ENCODE measurements around the gene XRCC1. TPM values are rescaled to one million over a fixed set of nuclear protein-coding genes. Genes with fewer than 3 reads are reported as not detected.
A peak's percentile ranks its signal among the peaks of the same experiment; 100 is the strongest.

Gene XRCC1
- total RNA-seq, 2 donors from 2014 or later = 19.7 to 31.0 TPM

- ATAC-seq = no peak
- H3K9me3 ChIP-seq = no peaks in the 10 kb centered on the region
Measured at GRCh38 chr19:43622070-43622469, 46.7 kb upstream of the XRCC1 start.

DNA sequence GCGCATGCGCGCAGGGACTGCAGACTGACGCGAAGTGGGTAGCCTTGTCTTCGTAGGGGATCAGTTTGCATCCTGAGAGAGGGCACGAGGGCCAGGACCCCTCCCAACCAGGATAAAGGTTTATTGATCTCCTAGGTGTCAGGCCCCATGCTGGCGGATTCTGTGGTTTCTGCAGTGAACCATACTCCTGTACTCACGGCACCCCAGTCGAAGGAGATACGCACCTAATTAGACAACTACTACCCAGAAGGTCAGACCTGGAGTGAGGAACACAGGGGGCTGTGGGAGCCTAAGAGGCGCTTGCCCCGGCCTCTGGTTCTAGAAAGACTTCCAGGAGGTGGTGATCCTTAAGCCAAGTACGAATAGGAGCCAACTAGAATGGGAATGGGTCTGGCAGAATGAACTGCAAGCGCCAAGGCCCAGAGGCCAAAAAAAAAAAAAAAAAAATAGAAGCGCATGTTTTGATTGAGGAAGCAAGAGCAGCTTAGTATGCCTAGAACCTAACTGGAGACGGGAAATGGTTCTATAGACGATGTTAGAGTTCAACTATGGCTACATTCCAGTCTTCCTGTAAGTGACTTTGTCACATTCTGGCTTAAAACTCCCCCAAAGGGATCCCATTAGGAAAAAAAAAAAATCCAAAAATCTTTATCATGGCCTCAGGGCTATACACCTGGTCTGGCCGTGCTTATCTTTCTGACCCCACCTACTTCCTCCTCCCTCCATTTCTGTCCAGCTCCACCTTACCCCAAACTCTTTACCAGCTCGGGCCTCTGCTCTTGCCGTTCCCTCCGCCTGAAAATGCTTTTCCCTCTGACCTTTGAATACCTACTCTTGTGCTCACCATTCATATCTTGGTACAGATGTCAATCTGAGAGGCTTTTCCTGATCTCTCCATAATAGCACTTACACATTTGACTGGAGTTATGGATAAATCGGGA is 45.0 kb upstream of the XRCC1 start:
- peak; percentile 3 for ATAC-seq
- intact Hi-C loops (cut with DNase I) = no loop called here
- 35 to 61% methylated on average over 14 to 23 of the region's 23 CpGs for whole genome bisulfite sequencing, 2 donors

More at GRCh38 chr19:43622070-43622469, 46.7 kb upstream of the XRCC1 start:
- 75 to 83% methylated on average over 4 of the region's 4 CpGs for WGBS, 2 donors
- TF ChIP-seq POLR2A (IDR thresholded peaks at IDR 0.05) = no peak
- no peak for TF ChIP-seq CTCF (IDR thresholded peaks at IDR 0.05)
- Histone ChIP-seq H3K36me3 (replicated peaks in 1 of 2; ENCODE audit: insufficient read depth in 1 of 2, low read depth in 2 of 2) (no peaks in the 10 kb centered on the region), H3K27me3 (no peaks in the 10 kb centered on the region), H3K4me3 (no peak overlapping the region), H3K27ac (no peak overlapping the region), H3K4me1 (peaks cover 17% of the 10 kb centered on the region)
- DNase-seq = no peak
- intact Hi-C loops (cut with DNase I) = no loop called here

DNA sequence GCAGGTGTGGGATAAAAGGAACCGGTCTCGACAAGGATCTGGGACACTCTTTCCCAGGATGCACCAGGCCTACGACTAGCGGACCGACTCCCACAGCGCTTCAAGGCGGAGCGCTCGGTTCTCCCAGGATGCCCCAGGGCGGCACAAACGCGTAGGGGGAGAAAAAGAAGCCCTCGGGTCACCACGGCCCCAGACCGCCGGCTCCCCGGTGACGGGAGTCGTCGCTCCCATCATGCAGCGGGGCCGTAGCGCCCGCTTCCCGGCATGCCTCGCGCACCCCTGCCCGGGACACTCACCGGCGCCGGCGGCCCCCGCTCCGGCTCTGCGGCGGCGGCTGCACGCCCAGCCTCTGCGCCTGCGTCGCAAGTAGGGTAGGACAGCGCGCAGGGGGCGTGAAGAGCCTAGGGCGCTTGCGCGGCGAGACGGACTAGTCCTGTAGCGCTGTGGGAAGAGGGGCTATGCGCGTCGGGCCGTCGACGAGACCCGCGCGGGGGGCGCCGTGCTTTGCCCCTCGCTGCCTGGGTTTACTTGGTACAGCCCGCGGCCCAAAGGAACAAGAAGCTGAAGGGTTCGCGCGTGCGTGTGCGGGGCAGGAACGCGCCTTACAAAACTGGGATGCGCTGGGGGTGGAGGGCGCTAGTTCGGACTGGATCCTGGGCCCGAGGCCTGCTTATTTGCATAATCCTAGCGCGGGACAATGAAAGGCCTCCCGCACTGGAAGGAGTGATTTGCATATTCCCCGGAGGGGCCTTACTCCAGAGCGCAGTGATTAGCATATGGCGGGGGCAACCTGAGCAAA is 44.1 kb upstream of the XRCC1 start, which contains the start of gene ZNF428:
Gene ZNF428 (minus strand): TSS at position 368 of the 799 bp plus-strand sequence. CDS start 5,325 bp downstream, outside the sequence.
- TF ChIP-seq POLR2A (IDR thresholded peaks at IDR 0.05) (peak; percentile 73 to 79 (median 78)), CTCF (IDR thresholded peaks at IDR 0.05) (peak in 1 of 7 experiments; percentile 4)
- DNase-seq (peak; percentile 80 to 89 (median 88)), ATAC-seq (peak; percentile 86)
- Histone ChIP-seq H3K27me3 (no peaks in the 10 kb centered on the region), H3K27ac (peak within 1 kb of the TSS; percentile 89 to 97 (median 92)), H3K36me3 (replicated peaks in 1 of 2; ENCODE audit: insufficient read depth in 1 of 2, low read depth in 2 of 2) (no peaks in the 10 kb centered on the region), H3K4me3 (peak within 1 kb of the TSS; percentile 48 to 74), H3K4me1 (peaks cover 28% of the 10 kb centered on the region), H3K9me3 (no peaks in the 10 kb centered on the region)
- intact Hi-C loops (cut with DNase I) = no loop called here
- whole genome bisulfite sequencing, 2 donors = 0 to 1% methylated on average over 14 to 80 of the region's 81 CpGs

More for the DNA sequence above, 45.0 kb upstream of the XRCC1 start:
- Histone ChIP-seq H3K4me3 (peak overlapping the region; percentile 48 to 74), H3K27ac (peak overlapping the region; percentile 89 to 97 (median 92)), H3K4me1 (peaks cover 27% of the 10 kb centered on the region), H3K27me3 (no peaks in the 10 kb centered on the region), H3K9me3 (no peaks in the 10 kb centered on the region), H3K36me3 (replicated peaks in 1 of 2; ENCODE audit: insufficient read depth in 1 of 2, low read depth in 2 of 2) (no peaks in the 10 kb centered on the region)
- DNase-seq = no peak
- TF ChIP-seq CTCF (IDR thresholded peaks at IDR 0.05) (no peak), POLR2A (IDR thresholded peaks at IDR 0.05) (no peak)

DNA sequence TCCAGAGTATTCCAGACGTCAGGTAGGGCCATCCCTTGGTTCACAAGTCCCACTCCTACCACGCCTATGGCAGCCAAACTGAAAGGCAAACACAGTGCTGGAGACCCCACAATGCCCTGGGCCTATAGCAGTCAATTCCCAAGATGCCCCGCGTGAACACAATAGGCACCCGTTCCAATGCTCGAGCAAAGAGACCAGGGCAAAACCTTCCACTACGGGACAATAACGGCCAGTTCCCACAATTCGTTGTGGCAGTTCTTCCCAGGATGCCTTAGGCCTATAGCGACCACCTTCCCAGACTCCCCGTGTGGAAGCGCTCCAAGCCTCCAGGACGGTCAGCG is 43.6 kb upstream of the XRCC1 start:
- ATAC-seq = peak; percentile 13
- H3K36me3 ChIP-seq (replicated peaks in 1 of 2; ENCODE audit: insufficient read depth in 1 of 2, low read depth in 2 of 2) = no peaks in the 10 kb centered on the region
- H3K4me1 ChIP-seq = peaks cover 28% of the 10 kb centered on the region
- TF ChIP-seq POLR2A (IDR thresholded peaks at IDR 0.05) (no peak), CTCF (IDR thresholded peaks at IDR 0.05) (no peak)
- H3K4me3 ChIP-seq = peak overlapping the region; percentile 48 to 74
- no peak for DNase-seq
- H3K9me3 ChIP-seq = no peaks in the 10 kb centered on the region
- WGBS, 2 donors = 0% methylated on average over 8 to 14 of the region's 14 CpGs
- H3K27me3 ChIP-seq = no peaks in the 10 kb centered on the region
- peak overlapping the region; percentile 89 to 97 (median 92) for H3K27ac ChIP-seq
- intact Hi-C loops (cut with DNase I) = no loop called here

Data from body of pancreas (tissue), 4 donors.